ENCODE data around the gene NELL1. TPM values are rescaled to one million over a fixed set of nuclear protein-coding genes. Genes with fewer than 3 reads are reported as not detected.
A peak's percentile ranks its signal among the peaks of the same experiment; 100 is the strongest.

The NELL1 gene
- total and polyA plus RNA-seq, 2 experiments from 2014 or later = 1.6 TPM; not detected in 1

- H3K9me3 Mint-ChIP-seq = no peaks in the 10 kb centered on the region
- 0 out of 2 replicates have a peak overlapping the region, but pooled peaks have one; percentile 3 for H2AFZ ChIP-seq
- peaks cover 12% of the 10 kb centered on the region for H3K4me1 Mint-ChIP-seq
- H3K36me3 Mint-ChIP-seq (ENCODE audit: low read depth) = no peaks in the 10 kb centered on the region
- no peaks in the 10 kb centered on the region for H3F3A ChIP-seq (replicated peaks; ENCODE audit: low read depth)
- ATAC-seq (no peak), DNase-seq (ENCODE audit: low spot score) (no peak)
- no peak overlapping the region for H3K27ac ChIP-seq (ENCODE audit: low read depth)
- H3K79me2 ChIP-seq (replicated peaks; ENCODE audit: insufficient read depth) = no peaks in the 10 kb centered on the region
- H3K4me2 ChIP-seq = no peak overlapping the region; the same call in 1 of the 2 replicates
- TF ChIP-seq POLR2AphosphoS5 (IDR thresholded peaks at IDR 0.05; ENCODE audit: low read depth) (no peak), JUNB (IDR thresholded peaks at IDR 0.05; ENCODE audit: unreplicated experiment) (no peak), STAT1 (IDR thresholded peaks at IDR 0.05; ENCODE audit: unreplicated experiment) (no peak), CTCF (conservative IDR thresholded peaks at IDR 0.05; ENCODE audit: low read depth in 2 of 2) (no peak)
- H4K20me1 ChIP-seq (replicated peaks; ENCODE audit: insufficient read depth) = no peaks in the 10 kb centered on the region
- H3K4me3 ChIP-seq = no peak overlapping the region
- no peak overlapping the region for H3K27ac Mint-ChIP-seq
- no peak overlapping the region for H3K4me3 Mint-ChIP-seq
- peaks cover 2% of the 10 kb centered on the region for H3K27me3 Mint-ChIP-seq (ENCODE audit: insufficient read depth, low read depth, poor library complexity)
- no peaks in the 10 kb centered on the region for H3K27me3 ChIP-seq (ENCODE audit: insufficient read depth)
- H3K4me1 ChIP-seq (ENCODE audit: insufficient read depth) = no peaks in the 10 kb centered on the region
- no peaks in the 10 kb centered on the region for H3K36me3 ChIP-seq (ENCODE audit: insufficient read depth)
- no peaks in the 10 kb centered on the region; the same call in 1 of the 2 replicates for H3K9me2 ChIP-seq (ENCODE audit: insufficient read depth)
Observed at GRCh38 chr11:21414953-21415352, 745.6 kb downstream of the NELL1 start.

GRCh38 chr11:21415606-21416005, 746.2 kb downstream of the NELL1 start:
- Mint-ChIP-seq H3K9me3 (no peaks in the 10 kb centered on the region), H3K36me3 (ENCODE audit: low read depth) (no peaks in the 10 kb centered on the region), H3K4me1 (peaks cover 12% of the 10 kb centered on the region), H3K27me3 (ENCODE audit: insufficient read depth, low read depth, poor library complexity) (peaks cover 2% of the 10 kb centered on the region), H3K4me3 (no peak overlapping the region), H3K27ac (no peak overlapping the region)
- Histone ChIP-seq H3F3A (replicated peaks; ENCODE audit: low read depth) (no peaks in the 10 kb centered on the region), H2AFZ (peak overlapping the region; percentile 80; the same call in 1 of the 2 replicates), H3K9me2 (ENCODE audit: insufficient read depth) (no peaks in the 10 kb centered on the region; the same call in 1 of the 2 replicates), H3K79me2 (replicated peaks; ENCODE audit: insufficient read depth) (no peaks in the 10 kb centered on the region), H3K27me3 (ENCODE audit: insufficient read depth) (no peaks in the 10 kb centered on the region), H3K27ac (ENCODE audit: low read depth) (no peak overlapping the region), H3K4me3 (no peak overlapping the region), H3K4me2 (no peak overlapping the region), H3K36me3 (ENCODE audit: insufficient read depth) (no peaks in the 10 kb centered on the region), H4K20me1 (replicated peaks; ENCODE audit: insufficient read depth) (no peaks in the 10 kb centered on the region), H3K4me1 (ENCODE audit: insufficient read depth) (no peaks in the 10 kb centered on the region)
- no peak for ATAC-seq
- DNase-seq (ENCODE audit: low spot score) = no peak
- no peak for TF ChIP-seq EZH2phosphoT487 (IDR thresholded peaks at IDR 0.05; ENCODE audit: unreplicated experiment)
- no peak for TF ChIP-seq ZNF462 (CRISPR knock-in tag; IDR thresholded peaks at IDR 0.05)
- no peak for TF ChIP-seq EZH2 (IDR thresholded peaks at IDR 0.05; ENCODE audit: low read depth, unreplicated experiment)
- no peak for TF ChIP-seq REST (IDR thresholded peaks at IDR 0.05; ENCODE audit: unreplicated experiment)
- no peak for TF ChIP-seq ETS1 (IDR thresholded peaks at IDR 0.05)
- TF ChIP-seq NANOG (IDR thresholded peaks at IDR 0.05; ENCODE audit: borderline replicate concordance) = no peak

Measured in GM23338 (cell line).